HG03575 (cell line): ENCODE data around the gene BEND3.
"Not testable (repeated sequence)": the region's sequence is repeated elsewhere in the genome, so short reads cannot be mapped to it uniquely, and the experiment has no call there.

Experiments used
- ATAC-seq: cut with Tn5 transposase; IDR thresholded peaks from one replicate; pipeline ENCODE4 v1.9.1; 2021; ENCODE audit not compliant: unreplicated experiment, insufficient number of reproducible peaks, low FRiP score; ENCODE audit errors: extremely low read depth

Gene BEND3

GRCh38 chr6:107114926-107115694 lies at the start of gene BEND3:
Gene BEND3, minus strand, starts transcription at chr6:107115515. Its CDS starts 16,230 bp downstream, at chr6:107099285.
- no peak for ATAC-seq

- ATAC-seq = not testable (repeated sequence)
Observed at GRCh38 chr6:107164299-107164698, 49.0 kb upstream of the BEND3 start.

- no peak for ATAC-seq
Observed at GRCh38 chr6:107161521-107161920, 46.2 kb upstream of the BEND3 start.

- no peak for ATAC-seq
Observed at GRCh38 chr6:107156617-107157016, 41.3 kb upstream of the BEND3 start.

- no peak for ATAC-seq
Observed at GRCh38 chr6:107154801-107155160, 39.5 kb upstream of the BEND3 start.

- ATAC-seq = no peak
Observed at GRCh38 chr6:107154131-107154800, 39.0 kb upstream of the BEND3 start.

GRCh38 chr6:107152638-107153430 lies 37.5 kb upstream of the BEND3 start:
- no peak for ATAC-seq

- ATAC-seq = no peak
Observed at GRCh38 chr6:107144666-107145065, 29.4 kb upstream of the BEND3 start.

- ATAC-seq = no peak
Observed at GRCh38 chr6:107144014-107144413, 28.7 kb upstream of the BEND3 start.

- ATAC-seq = no peak
Observed at GRCh38 chr6:107140581-107140980, 25.3 kb upstream of the BEND3 start.

GRCh38 chr6:107136324-107136723 lies 21.0 kb upstream of the BEND3 start:
- ATAC-seq = not testable (repeated sequence)

- ATAC-seq = not testable (repeated sequence)
Observed at GRCh38 chr6:107135048-107135680, 19.8 kb upstream of the BEND3 start.

GRCh38 chr6:107132330-107132954 lies 17.1 kb upstream of the BEND3 start:
- ATAC-seq = no peak

GRCh38 chr6:107129370-107129925 lies 14.1 kb upstream of the BEND3 start:
- no peak for ATAC-seq

- ATAC-seq = no peak
Observed at GRCh38 chr6:107128577-107128976, 13.3 kb upstream of the BEND3 start.

GRCh38 chr6:107128175-107128574 lies 12.9 kb upstream of the BEND3 start:
- no peak for ATAC-seq

- ATAC-seq = no peak
Observed at GRCh38 chr6:107125771-107126170, 10.5 kb upstream of the BEND3 start.

- ATAC-seq = no peak
Observed at GRCh38 chr6:107124934-107125348, 9.6 kb upstream of the BEND3 start.

- no peak for ATAC-seq
Observed at GRCh38 chr6:107123501-107123900, 8.2 kb upstream of the BEND3 start.
